Measurements from ENCODE around the gene C4BPA. TPM values are rescaled to one million over a fixed set of nuclear protein-coding genes. Genes with fewer than 3 reads are reported as not detected.

C4BPA gene
- total and polyA plus RNA-seq, 2 of the 8 experiments (the other 6 are each of a cell fraction or from before 2014, with no cell fraction given), result not detected

DNA sequence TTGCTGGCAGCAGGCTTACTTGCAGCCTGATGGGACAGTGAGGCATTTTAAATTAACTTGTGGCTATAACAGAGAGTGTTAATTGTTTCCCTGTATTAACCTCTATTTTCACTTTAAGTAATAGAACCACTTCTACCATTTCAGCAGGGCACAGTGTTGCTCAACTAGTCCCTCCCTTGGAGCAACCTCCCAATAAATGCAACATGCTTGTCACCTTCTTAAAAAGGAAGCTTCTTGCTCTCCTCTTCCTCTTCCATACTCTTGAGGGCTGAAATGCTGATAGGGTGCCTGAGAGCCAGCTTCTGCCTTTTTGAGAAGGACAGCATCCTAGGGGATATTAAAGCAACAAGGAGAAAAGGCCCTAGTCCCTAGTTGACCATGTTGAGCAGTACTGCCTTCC is 52.1 kb downstream of the C4BPA start (continued):
- TF ChIP-seq JUND (IDR thresholded peaks at IDR 0.05; ENCODE audit: low read length), result no peak

DNA sequence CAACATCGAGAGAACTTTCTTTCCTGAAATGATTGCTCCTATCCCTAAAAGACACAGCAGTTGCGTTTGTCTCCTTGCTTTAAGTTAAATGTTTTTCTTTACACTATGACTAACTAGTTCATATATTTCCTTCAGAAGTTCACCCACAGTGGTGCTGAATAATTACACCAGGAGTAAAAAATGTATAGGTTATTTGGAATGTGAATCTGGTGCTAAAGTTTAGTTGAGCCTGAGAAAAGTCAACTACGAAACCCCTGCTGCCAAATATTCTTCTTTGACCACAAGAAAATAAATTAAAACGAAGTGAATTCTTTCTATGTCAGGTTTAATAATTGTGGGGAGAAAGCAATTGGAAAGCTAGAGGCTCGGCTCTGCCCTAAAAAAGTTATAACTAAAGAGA is 52.8 kb downstream of the C4BPA start:
- 81% methylated on average over 5 of the region's 5 CpGs; no CpG with 5 or more reads in 1 of the 2 experiments for WGBS, 2 experiments (ENCODE audit: extremely low coverage in 1 of 2, insufficient coverage in 1 of 2, insufficient read length in 1 of 2, insufficient replicate concordance in 2 of 2, low coverage in 1 of 2, low lambda C conversion rate in 2 of 2, missing lambda C conversion rate in 1 of 2)
- Histone ChIP-seq H3K4ac (replicated peaks; ENCODE audit: insufficient read length, low read depth, low read length) (no peak overlapping the region), H3K36me3 (ENCODE audit: control insufficient read depth in 2 of 4, insufficient read depth in 4 of 4, low read length in 3 of 4) (no peaks in the 10 kb centered on the region), H3K4me1 (replicated peaks in 1 of 4; ENCODE audit: control insufficient read depth in 3 of 4, insufficient read depth in 4 of 4, low read length in 3 of 4) (no peaks in the 10 kb centered on the region), H2BK20ac (ENCODE audit: low read length) (no peak overlapping the region), H3K56ac (replicated peaks; ENCODE audit: insufficient read length, low read depth, low read length) (no peak overlapping the region), H3K18ac (ENCODE audit: extremely low read depth, low read length) (no peak overlapping the region), H3K79me1 (ENCODE audit: low read depth, low read length) (no peaks in the 10 kb centered on the region), H3K4me2 (ENCODE audit: insufficient read depth in 1 of 2, low read depth in 2 of 2, low read length in 2 of 2) (no peak overlapping the region), H3K79me2 (ENCODE audit: control insufficient read depth in 1 of 2, insufficient read depth in 2 of 2, low read length in 2 of 2) (no peaks in the 10 kb centered on the region), H2BK12ac (ENCODE audit: low read depth, low read length) (no peak overlapping the region), H4K5ac (ENCODE audit: insufficient read length, low read depth, low read length) (no peak overlapping the region), H3K27me3 (replicated peaks in 1 of 4; ENCODE audit: control insufficient read depth in 3 of 4, extremely low read depth in 1 of 4, insufficient read depth in 3 of 4, low read length in 3 of 4) (no peaks in the 10 kb centered on the region), H4K91ac (replicated peaks; ENCODE audit: insufficient read length, low read length) (no peak overlapping the region), H2BK120ac (replicated peaks; ENCODE audit: low read depth, low read length) (no peak overlapping the region), H2BK5ac (ENCODE audit: low read depth, low read length) (no peak overlapping the region), H4K20me1 (replicated peaks in 1 of 2; ENCODE audit: control insufficient read depth in 1 of 2, insufficient read depth in 2 of 2, low read length in 2 of 2) (no peaks in the 10 kb centered on the region), H2AFZ (ENCODE audit: low read length) (no peak overlapping the region), H3K23me2 (ENCODE audit: low read depth, low read length) (no peaks in the 10 kb centered on the region), H3K14ac (ENCODE audit: insufficient read length) (no peak overlapping the region), H3K4me3 (ENCODE audit: extremely low read depth in 1 of 4, insufficient read depth in 2 of 4, low read depth in 3 of 4, low read length in 4 of 4) (no peak overlapping the region), H3K9me3 (ENCODE audit: insufficient read depth in 2 of 2, low read depth in 1 of 2, low read length in 1 of 2) (peaks cover 0 to 6% of the 10 kb centered on the region in 2 experiments; a peak in 1 of 4 replicates), H2AK5ac (ENCODE audit: low read depth, low read length) (no peak overlapping the region), H3K9ac (replicated peaks in 1 of 4; ENCODE audit: extremely low read depth in 1 of 4, low read depth in 3 of 4, low read length in 3 of 4) (no peak overlapping the region), H4K8ac (ENCODE audit: extremely low read depth, insufficient read depth, low read length) (no peak overlapping the region), H3K23ac (ENCODE audit: insufficient read length) (no peak overlapping the region), H3K27ac (ENCODE audit: low read depth, low read length) (no peak overlapping the region), H2BK15ac (ENCODE audit: low read length) (no peak overlapping the region)
- no peak for FAIRE-seq
- TF ChIP-seq BACH1 (IDR thresholded peaks at IDR 0.05; ENCODE audit: low read length), result no peak
- TF ChIP-seq BCL11A (IDR thresholded peaks at IDR 0.05; ENCODE audit: low read depth in 2 of 2, low read length in 2 of 2), result no peak
- no peak for TF ChIP-seq SP2 (IDR thresholded peaks at IDR 0.05; ENCODE audit: low read length)
- TF ChIP-seq KDM1A (IDR thresholded peaks at IDR 0.05; ENCODE audit: borderline replicate concordance, low read length), result no peak
- no peak for TF ChIP-seq CHD1 (IDR thresholded peaks at IDR 0.05; ENCODE audit: low read depth, low read length)
- no peak for TF ChIP-seq NRF1 (IDR thresholded peaks at IDR 0.05; ENCODE audit: low read depth, low read length)
- TF ChIP-seq TAF7 (optimal IDR thresholded peaks at IDR 0.05; ENCODE audit: borderline replicate concordance, low read depth, low read length), result no peak
- DNase-seq (ENCODE audit: low read depth in 1 of 2, low spot score in 2 of 2), result no peak
- ChIA-PET POLR2A (ENCODE audit: partially characterized antibody) (no interaction called here), CTCF (ENCODE audit: partially characterized antibody) (no interaction called here)
